ENCODE results near the gene ERGIC2. TPM values are rescaled to one million over a fixed set of nuclear protein-coding genes. Genes with fewer than 3 reads are reported as not detected.
"Not testable (repeated sequence)": the region's sequence is repeated elsewhere in the genome, so short reads cannot be mapped to it uniquely, and the experiment has no call there.

The ERGIC2 gene
- total RNA-seq, 5 donors from 2014 or later (not counting 1 experiment from before 2014, with no cell fraction given): 35.3 to 62.5 (median 50.5) TPM

- Mint-ChIP-seq H3K36me3 (no peaks in the 10 kb centered on the region), H3K27ac (no peak overlapping the region), H3K9me3 (no peaks in the 10 kb centered on the region), H3K27me3 (peaks cover 6 to 25% of the 10 kb centered on the region in 2 donors), H3K4me1 (no peaks in the 10 kb centered on the region), H3K4me3 (no peak overlapping the region)
- Histone ChIP-seq H3K36me3 (ENCODE audit: control insufficient read depth in 2 of 2, extremely low read depth in 1 of 2, insufficient read depth in 1 of 2, low read length in 1 of 2) (no peaks in the 10 kb centered on the region), H3K27ac (ENCODE audit: low read length) (no peak overlapping the region), H3K9me3 (no peaks in the 10 kb centered on the region), H3K27me3 (replicated peaks in 1 of 2; ENCODE audit: control insufficient read depth in 2 of 2, extremely low read depth in 1 of 2, insufficient read depth in 2 of 2, low read length in 1 of 2) (no peaks in the 10 kb centered on the region), H3K4me3 (ENCODE audit: control insufficient read depth in 1 of 2, extremely low read depth in 1 of 2, low read length in 1 of 2) (no peak overlapping the region), H3K4me1 (ENCODE audit: control insufficient read depth in 1 of 2, extremely low read depth in 1 of 2, insufficient read depth in 2 of 2, low read length in 2 of 2) (no peaks in the 10 kb centered on the region)
- ATAC-seq (replicated peaks in 1 of 4) (no peak), DNase-seq (no peak)
- no CpG with 5 or more reads among the region's 1 CpG for WGBS (ENCODE audit: insufficient coverage)
- POLR2A ChIA-PET: interaction anchor here in 1 of 2 donors (0.6 kb wide), 1 partner anchor 1291 kb away, joined by 3 read pairs; no protein-coding TSS in a partner anchor
- CTCF ChIA-PET: interaction anchor here in 1 of 2 donors (0.6 to 0.8 kb wide), 2 partner anchors 163 to 1448 kb away, joined by 3 read pairs; no protein-coding TSS in a partner anchor
These were observed 17.5 kb upstream of the ERGIC2 start for GRCh38 chr12:29398495-29398894.

GRCh38 chr12:29396774-29397173 is 15.8 kb upstream of the ERGIC2 start:
- H3K4me1 Mint-ChIP-seq: no peaks in the 10 kb centered on the region
- CTCF ChIA-PET: no interaction called here
- Histone ChIP-seq H3K36me3 (ENCODE audit: control insufficient read depth in 2 of 2, extremely low read depth in 1 of 2, insufficient read depth in 1 of 2, low read length in 1 of 2) (no peaks in the 10 kb centered on the region), H3K27me3 (replicated peaks in 1 of 2; ENCODE audit: control insufficient read depth in 2 of 2, extremely low read depth in 1 of 2, insufficient read depth in 2 of 2, low read length in 1 of 2) (no peaks in the 10 kb centered on the region), H3K4me3 (ENCODE audit: control insufficient read depth in 1 of 2, extremely low read depth in 1 of 2, low read length in 1 of 2) (no peak overlapping the region), H3K4me1 (ENCODE audit: control insufficient read depth in 1 of 2, extremely low read depth in 1 of 2, insufficient read depth in 2 of 2, low read length in 2 of 2) (no peaks in the 10 kb centered on the region), H3K9me3 (no peaks in the 10 kb centered on the region), H3K27ac (ENCODE audit: low read length) (no peak overlapping the region)
- ATAC-seq (replicated peaks in 1 of 4) (no peak), DNase-seq (no peak)
- H3K36me3 Mint-ChIP-seq: no peaks in the 10 kb centered on the region
- H3K4me3 Mint-ChIP-seq: no peak overlapping the region
- POLR2A ChIA-PET: no interaction called here
- 74% methylated on average over 3 of the region's 3 CpGs for WGBS (ENCODE audit: insufficient coverage)
- H3K9me3 Mint-ChIP-seq: no peaks in the 10 kb centered on the region
- H3K27me3 Mint-ChIP-seq: peaks cover 6 to 17% of the 10 kb centered on the region in 2 donors
- no peak overlapping the region for H3K27ac Mint-ChIP-seq

DNA sequence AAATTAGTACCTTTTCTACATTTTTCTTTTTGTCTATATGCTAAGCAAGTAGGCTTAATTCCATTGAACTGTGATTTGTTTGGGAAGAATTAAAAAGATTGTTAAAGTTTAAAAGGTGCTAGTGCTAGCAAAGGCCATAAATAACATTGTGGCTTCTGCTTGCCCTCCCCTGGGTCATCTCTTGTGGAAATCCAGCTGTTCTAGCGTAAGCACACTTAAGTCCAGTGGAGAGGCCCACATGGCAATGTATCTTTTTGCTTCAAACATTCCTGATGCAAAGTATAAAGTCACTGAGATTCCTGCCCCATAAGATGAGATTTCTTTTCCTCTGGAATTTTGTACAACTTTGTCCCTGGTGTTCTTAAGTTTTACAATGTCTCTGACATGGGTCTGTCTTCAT is 14.4 kb upstream of the ERGIC2 start:
- Mint-ChIP-seq H3K27me3 (peaks cover 6 to 17% of the 10 kb centered on the region in 2 donors), H3K9me3 (peaks cover 2 to 6% (median 5%) of the 10 kb centered on the region in 3 donors), H3K27ac (no peak overlapping the region), H3K4me3 (no peak overlapping the region), H3K36me3 (peaks cover 3% of the 10 kb centered on the region), H3K4me1 (peaks cover 10 to 11% (median 11%) of the 10 kb centered on the region in 3 donors)
- ChIA-PET CTCF (interaction anchor here in 1 of 2 donors (0.5 kb wide), 1 partner anchor 25 kb away, joined by 3 read pairs; no protein-coding TSS in a partner anchor), POLR2A (no interaction called here)
- ATAC-seq (replicated peaks in 1 of 4): no peak
- H3K4me3 ChIP-seq (ENCODE audit: control insufficient read depth in 1 of 2, extremely low read depth in 1 of 2, low read length in 1 of 2): no peak overlapping the region
- no peaks in the 10 kb centered on the region for H3K4me1 ChIP-seq (ENCODE audit: control insufficient read depth in 1 of 2, extremely low read depth in 1 of 2, insufficient read depth in 2 of 2, low read length in 2 of 2)
- 100% methylated on average over 1 of the region's 1 CpG for WGBS (ENCODE audit: insufficient coverage)
- no peak for DNase-seq
- H3K27ac ChIP-seq (ENCODE audit: low read length): no peak overlapping the region
- H3K27me3 ChIP-seq (replicated peaks in 1 of 2; ENCODE audit: control insufficient read depth in 2 of 2, extremely low read depth in 1 of 2, insufficient read depth in 2 of 2, low read length in 1 of 2): no peaks in the 10 kb centered on the region
- no peaks in the 10 kb centered on the region for H3K9me3 ChIP-seq
- no peaks in the 10 kb centered on the region for H3K36me3 ChIP-seq (ENCODE audit: control insufficient read depth in 2 of 2, extremely low read depth in 1 of 2, insufficient read depth in 1 of 2, low read length in 1 of 2)

- H3K9me3 ChIP-seq; H3K27me3 ChIP-seq (replicated peaks in 1 of 2; ENCODE audit: control insufficient read depth in 2 of 2, extremely low read depth in 1 of 2, insufficient read depth in 2 of 2, low read length in 1 of 2); H3K4me3 ChIP-seq (ENCODE audit: control insufficient read depth in 1 of 2, extremely low read depth in 1 of 2, low read length in 1 of 2); H3K27me3 Mint-ChIP-seq; H3K9me3 Mint-ChIP-seq; H3K4me1 ChIP-seq (ENCODE audit: control insufficient read depth in 1 of 2, extremely low read depth in 1 of 2, insufficient read depth in 2 of 2, low read length in 2 of 2); CTCF ChIA-PET; H3K36me3 ChIP-seq (ENCODE audit: control insufficient read depth in 2 of 2, extremely low read depth in 1 of 2, insufficient read depth in 1 of 2, low read length in 1 of 2); H3K36me3 Mint-ChIP-seq: not testable (repeated sequence)
- DNase-seq (peak in 26 of 35 experiments; percentile 9 to 62 (median 34)), ATAC-seq (replicated peaks in 1 of 4) (peak; percentile 87 to 100 (median 98))
- peak overlapping the region; percentile 91 to 95 for H3K27ac Mint-ChIP-seq
- H3K4me3 Mint-ChIP-seq: peak overlapping the region; percentile 44 to 57 (median 55)
- POLR2A ChIA-PET: interaction anchor here in 1 of 2 donors (1.0 kb wide), 1 partner anchor 10 kb away, joined by 3 read pairs; the partner anchor contains the start of gene ERGIC2
- WGBS (ENCODE audit: insufficient coverage): no CpG with 5 or more reads among the region's 3 CpGs
- peak overlapping the region; percentile 53 for H3K27ac ChIP-seq (ENCODE audit: low read length)
- peaks cover 17 to 19% (median 18%) of the 10 kb centered on the region in 3 donors for H3K4me1 Mint-ChIP-seq
These were observed 9.4 kb upstream of the ERGIC2 start for GRCh38 chr12:29390419-29390818.

- ATAC-seq (replicated peaks in 1 of 4) (no peak), DNase-seq (peak in 2 of 35 experiments; percentile 9 to 22)
- H3K9me3 Mint-ChIP-seq: peaks cover 2 to 10% (median 5%) of the 10 kb centered on the region in 3 donors
- no peaks in the 10 kb centered on the region for H3K27me3 ChIP-seq (replicated peaks in 1 of 2; ENCODE audit: control insufficient read depth in 2 of 2, extremely low read depth in 1 of 2, insufficient read depth in 2 of 2, low read length in 1 of 2)
- peaks cover 17 to 19% (median 18%) of the 10 kb centered on the region in 3 donors for H3K4me1 Mint-ChIP-seq
- H3K36me3 ChIP-seq (ENCODE audit: control insufficient read depth in 2 of 2, extremely low read depth in 1 of 2, insufficient read depth in 1 of 2, low read length in 1 of 2): no peaks in the 10 kb centered on the region
- no peaks in the 10 kb centered on the region for H3K9me3 ChIP-seq
- H3K27me3 Mint-ChIP-seq: no peaks in the 10 kb centered on the region
- H3K36me3 Mint-ChIP-seq: peaks cover 3% of the 10 kb centered on the region
- peaks cover 4 to 6% of the 10 kb centered on the region in 2 experiments for H3K4me1 ChIP-seq (ENCODE audit: control insufficient read depth in 1 of 2, extremely low read depth in 1 of 2, insufficient read depth in 2 of 2, low read length in 2 of 2)
- POLR2A ChIA-PET: no interaction called here
- H3K27ac ChIP-seq (ENCODE audit: low read length): peak overlapping the region; percentile 19
- CTCF ChIA-PET: no interaction called here
- H3K27ac Mint-ChIP-seq: peak overlapping the region; percentile 91 to 95
- H3K4me3 Mint-ChIP-seq: peak overlapping the region in 1 of 3 donors; percentile 57
- no peak overlapping the region for H3K4me3 ChIP-seq (ENCODE audit: control insufficient read depth in 1 of 2, extremely low read depth in 1 of 2, low read length in 1 of 2)
- WGBS (ENCODE audit: insufficient coverage): 99% methylated on average over 51 of the region's 65 CpGs
These were observed 8.4 kb upstream of the ERGIC2 start for GRCh38 chr12:29389295-29389919.

DNA sequence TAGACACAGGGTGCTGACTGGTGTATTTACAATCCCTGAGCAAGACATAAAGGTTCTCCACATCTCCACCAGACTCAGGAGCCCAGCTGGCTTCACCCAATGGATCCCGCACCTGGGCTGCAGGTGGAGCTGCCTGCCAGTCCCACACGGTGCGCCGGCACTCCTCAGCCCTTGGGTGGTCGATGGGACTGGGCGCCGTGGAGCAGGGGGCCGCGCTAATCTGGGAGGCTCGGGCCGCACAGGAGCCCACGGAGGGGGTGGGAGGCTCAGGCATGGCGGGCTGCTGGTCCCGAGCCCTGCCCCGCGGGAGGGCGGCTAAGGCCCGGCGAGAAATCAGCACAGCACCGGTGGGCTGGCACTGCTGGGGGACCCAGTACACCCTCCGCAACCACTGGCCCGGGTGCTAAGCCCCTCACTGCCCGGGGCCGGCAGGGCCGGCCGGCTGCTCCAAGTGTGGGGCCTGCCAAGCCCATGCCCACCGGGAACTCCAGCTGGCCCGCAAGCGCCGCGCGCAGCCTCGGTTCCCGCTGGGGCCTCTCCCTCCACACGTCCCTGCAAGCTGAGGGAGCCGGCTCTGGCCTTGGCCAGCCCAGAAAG is 5.2 kb upstream of the ERGIC2 start:
- H3K4me3 ChIP-seq (ENCODE audit: control insufficient read depth in 1 of 2, extremely low read depth in 1 of 2, low read length in 1 of 2); H3K27ac ChIP-seq (ENCODE audit: low read length); H3K4me3 Mint-ChIP-seq; H3K27me3 ChIP-seq (replicated peaks in 1 of 2; ENCODE audit: control insufficient read depth in 2 of 2, extremely low read depth in 1 of 2, insufficient read depth in 2 of 2, low read length in 1 of 2); CTCF ChIA-PET; H3K4me1 ChIP-seq (ENCODE audit: control insufficient read depth in 1 of 2, extremely low read depth in 1 of 2, insufficient read depth in 2 of 2, low read length in 2 of 2); H3K27ac Mint-ChIP-seq; H3K9me3 Mint-ChIP-seq; H3K9me3 ChIP-seq; POLR2A ChIA-PET; ATAC-seq (replicated peaks in 1 of 4); H3K27me3 Mint-ChIP-seq; H3K36me3 ChIP-seq (ENCODE audit: control insufficient read depth in 2 of 2, extremely low read depth in 1 of 2, insufficient read depth in 1 of 2, low read length in 1 of 2); H3K36me3 Mint-ChIP-seq; DNase-seq: not testable (repeated sequence)
- WGBS (ENCODE audit: insufficient coverage): 96% methylated on average over 21 of the region's 36 CpGs
- peaks cover 25 to 31% (median 29%) of the 10 kb centered on the region in 3 donors for H3K4me1 Mint-ChIP-seq

Data from T-cell (primary cell).